Measurements from ENCODE around the gene SDF2. TPM values are rescaled to one million over a fixed set of nuclear protein-coding genes. Genes with fewer than 3 reads are reported as not detected.

The SDF2 gene
- total RNA-seq, 4 donors from 2014 or later = 36.6 to 47.4 (median 38.0) TPM

DNA sequence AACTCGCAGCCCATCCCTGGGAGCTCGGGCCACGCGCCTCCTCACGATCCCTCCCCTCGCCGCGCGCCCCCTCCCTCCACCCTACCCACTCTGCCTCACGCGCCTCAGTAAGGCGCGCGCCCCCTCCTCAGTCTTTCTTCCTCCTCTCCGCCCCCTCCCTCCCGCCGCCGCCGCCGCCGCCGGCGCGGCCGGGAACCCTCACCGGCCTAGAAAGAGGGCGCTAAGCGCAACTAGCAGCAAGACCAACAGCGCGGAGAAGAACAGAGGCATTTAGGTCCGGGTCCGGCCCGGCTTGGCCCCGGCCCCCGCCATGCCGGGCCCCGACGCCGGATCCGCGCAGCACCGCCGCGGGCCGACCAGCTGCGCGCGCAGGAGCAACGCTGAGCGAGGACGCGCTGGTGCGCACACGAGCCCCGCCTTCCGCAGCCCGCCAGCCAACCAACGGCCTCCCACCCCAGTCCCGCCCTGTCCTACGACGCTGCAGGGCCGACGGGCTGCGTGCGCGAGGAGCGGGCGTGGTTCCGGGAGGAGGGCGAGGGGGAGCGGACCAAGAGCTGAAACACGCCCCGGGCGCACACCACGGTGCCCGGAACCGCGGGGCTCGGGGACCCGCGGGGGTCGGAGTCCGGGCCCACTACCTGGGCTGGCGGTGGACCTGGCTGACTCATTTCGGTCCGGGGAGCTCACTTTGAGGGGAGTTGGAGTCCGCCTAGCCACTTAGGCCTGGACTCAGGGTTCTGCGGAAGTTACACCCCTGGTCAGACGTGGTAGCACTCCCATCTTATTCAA, 16.7 kb downstream of the SDF2 start, which contains the start of gene BLTP2:
Gene BLTP2, minus strand, starts transcription at position 372 of the 789 bp plus-strand sequence. Its CDS starts 102 bp downstream, at position 270.
- WGBS, 2 donors = 1% methylated on average over 37 to 53 of the region's 89 CpGs
- intact Hi-C loops (cut with DNase I; ENCODE audit: low total_unique reads) = no loop called here

DNA sequence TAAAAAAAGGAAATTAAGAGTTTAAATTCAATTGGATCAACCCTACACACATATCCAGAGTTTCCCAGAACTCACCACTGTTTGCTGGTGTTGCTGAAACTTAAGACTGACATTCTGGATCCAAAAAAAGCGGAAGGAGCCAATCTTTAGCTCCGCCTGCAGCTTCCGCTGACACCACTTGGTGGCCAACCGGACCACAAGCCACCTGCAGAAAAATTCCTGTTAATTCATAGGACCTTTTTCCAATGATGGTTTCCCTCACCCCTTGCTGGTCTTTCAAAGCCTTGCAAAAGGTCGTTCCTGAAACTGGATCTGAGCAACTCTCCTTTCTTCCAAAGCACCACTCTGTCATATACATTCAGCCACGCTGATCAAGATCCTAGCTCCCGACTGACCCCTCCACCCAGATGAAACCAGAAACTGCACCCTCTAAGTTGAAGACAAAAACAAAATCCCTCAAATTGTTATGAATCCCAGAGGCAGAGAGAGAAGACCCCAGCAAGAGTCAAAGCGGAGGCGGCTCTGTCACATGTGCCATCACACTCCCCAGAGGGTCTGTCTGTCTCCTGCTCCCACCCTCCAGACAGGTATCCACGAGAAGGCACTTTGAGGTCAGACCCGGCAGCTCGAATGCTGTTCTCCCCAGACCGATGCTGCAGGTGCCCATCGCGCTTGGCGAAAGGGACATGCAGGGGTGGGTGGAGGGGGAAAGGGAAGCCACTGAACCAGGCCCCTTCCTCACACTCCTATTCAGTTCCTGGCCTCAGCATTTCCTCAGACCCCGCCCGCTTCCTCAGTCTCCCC, 17.5 kb downstream of the SDF2 start:
- TF ChIP-seq POLR2A (IDR thresholded peaks at IDR 0.05) (no peak), CTCF (IDR thresholded peaks at IDR 0.05) (peak in 1 of 3 donors; percentile 39)
- WGBS, 2 donors = 0% methylated on average over 17 to 18 of the region's 18 CpGs
- H3K4me3 ChIP-seq (ENCODE audit: low read depth, poor library complexity, severe bottlenecking) = peak overlapping the region; percentile 99
- intact Hi-C loops (cut with DNase I; ENCODE audit: low total_unique reads) = no loop called here
- DNase-seq (ENCODE audit: low spot score in 2 of 2) = peak; percentile 43 to 89

More for the DNA sequence above, 16.7 kb downstream of the SDF2 start, which contains the start of gene BLTP2:
- peak within 1 kb of the TSS; percentile 99 for H3K4me3 ChIP-seq (ENCODE audit: low read depth, poor library complexity, severe bottlenecking)
- DNase-seq (ENCODE audit: low spot score in 2 of 2) = peak; percentile 93 to 99
- TF ChIP-seq CTCF (IDR thresholded peaks at IDR 0.05) (no peak), POLR2A (IDR thresholded peaks at IDR 0.05) (no peak)

DNA sequence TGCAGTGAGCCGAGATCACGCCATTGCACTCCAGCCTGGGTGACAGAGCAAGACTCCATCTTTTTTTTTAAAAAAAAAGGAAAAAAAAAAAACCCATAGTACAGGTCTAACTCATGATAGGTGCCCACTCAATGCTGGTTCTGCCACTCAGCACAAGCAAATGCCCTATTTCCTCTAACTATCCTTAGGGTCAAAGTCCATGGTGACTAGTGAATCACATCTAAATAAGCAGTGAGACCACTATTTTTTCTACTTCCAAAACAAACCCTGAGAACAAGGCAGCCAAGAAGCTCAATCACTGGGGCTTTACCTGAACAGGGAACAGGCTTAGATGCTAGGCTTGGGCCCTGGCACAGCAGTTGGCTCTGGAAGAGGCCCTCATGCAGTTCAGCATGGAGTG, 20.1 kb downstream of the SDF2 start:
- DNase-seq (ENCODE audit: low spot score in 2 of 2) = no peak
- 93 to 100% methylated on average over 2 of the region's 2 CpGs for WGBS, 2 donors
- TF ChIP-seq CTCF (IDR thresholded peaks at IDR 0.05) (no peak), POLR2A (IDR thresholded peaks at IDR 0.05) (no peak)
- no peak overlapping the region for H3K4me3 ChIP-seq (ENCODE audit: low read depth, poor library complexity, severe bottlenecking)
- intact Hi-C loops (cut with DNase I; ENCODE audit: low total_unique reads) = no loop called here

GRCh38 chr17:28635506-28635905, 26.2 kb downstream of the SDF2 start:
- 100% methylated on average over 1 of the region's 1 CpG for WGBS, 2 donors
- intact Hi-C loops (cut with DNase I; ENCODE audit: low total_unique reads) = no loop called here
- DNase-seq (ENCODE audit: low spot score in 2 of 2) = no peak
- no peak overlapping the region for H3K4me3 ChIP-seq (ENCODE audit: low read depth, poor library complexity, severe bottlenecking)
- TF ChIP-seq CTCF (IDR thresholded peaks at IDR 0.05) (no peak), POLR2A (IDR thresholded peaks at IDR 0.05) (no peak)

- 80 to 87% methylated on average over 14 of the region's 14 CpGs for WGBS, 2 donors
- DNase-seq (ENCODE audit: low spot score in 2 of 2) = no peak
- no peak overlapping the region for H3K4me3 ChIP-seq (ENCODE audit: low read depth, poor library complexity, severe bottlenecking)
- TF ChIP-seq CTCF (IDR thresholded peaks at IDR 0.05) = no peak
- no peak for TF ChIP-seq POLR2A (IDR thresholded peaks at IDR 0.05)
- intact Hi-C loops (cut with DNase I; ENCODE audit: low total_unique reads) = no loop called here
These were observed 27.4 kb downstream of the SDF2 start for GRCh38 chr17:28634206-28634865.
